Heart left ventricle (tissue), 13 donors: ENCODE results near the gene NDFIP1.

Experiments
- CTCF ChIP-seq, 12 donors: fragments of 200-600 bp; sonication (generic) in 4 of 12; IDR thresholded peaks; one replicate each; pipeline versions ENCODE4 v1.5.0 to v1.8.0; 2018 to 2022; ENCODE audit warnings: antibody characterized with exemption in 12 of 12, mild to moderate bottlenecking in 5 of 12
- POLR2A ChIP-seq, 2 donors: fragments of 450-650 bp; IDR thresholded peaks; one replicate each; pipeline ENCODE4 v1.6.1; 2017; ENCODE audit warnings: antibody characterized with exemption in 2 of 2, mild to moderate bottlenecking in 2 of 2, moderate library complexity in 2 of 2
- donor health status: ischemic (EF 13 %, LVEDD 7.1; RV severe dilation, severe dysfunction).
- donor health status: DM: no; HTN: yes; CAD: no.
- donor health status: DM: no; HTN: no; CAD: no.
- donor health status: ischemic (EF 25% LVEDD 6.9; RV normal size, moderate dysfunction).
- donor health status: ischemic (EF 25% LVEDD 5.7; RV mildly dilated, moderate dysfunction).
- donor health status: ischemic (EF 35%, LVEDD 5.7; RV mildly dilated, moderate dysfunction).
- donor health status: nonischemic (EF 11% LVEDD 7.7; RV severe dilation, severe dysfunction).
- donor health status: DM: yes; HTN: yes; CAD: no.
- donor health status: PGD.
- donor health status: ischemic (EF 29% LVEDD 5.4; RV normal size, mild dysfunction).
- donor health status: nonischemic (EF 23%, LVEDD 6.1; RV moderate dilation, normal function).

- TF ChIP-seq CTCF (IDR thresholded peaks at IDR 0.05) (no peak), POLR2A (IDR thresholded peaks at IDR 0.05) (no peak)
These were observed 13.5 kb downstream of the NDFIP1 start for GRCh38 chr5:142122121-142122520.
